ENCODE measurements around the gene CSAD.
"Not testable (repeated sequence)": the region's sequence is repeated elsewhere in the genome, so short reads cannot be mapped to it uniquely, and the experiment has no call there.

Gene CSAD

GRCh38 chr12:53211476-53212381, 31.0 kb upstream of the CSAD start:
- no peaks in the 10 kb centered on the region for H3K9me3 Mint-ChIP-seq
- peaks cover 81% of the 10 kb centered on the region for H3K4me1 Mint-ChIP-seq (ENCODE audit: low read depth)
- DNase-seq: no peak
- H3K27me3 Mint-ChIP-seq: no peaks in the 10 kb centered on the region
- peak overlapping the region; percentile 1 for H3K27ac Mint-ChIP-seq
- peaks cover 74% of the 10 kb centered on the region for H3K36me3 Mint-ChIP-seq (ENCODE audit: low read depth)
- H3K4me3 Mint-ChIP-seq: no peak overlapping the region

- no peaks in the 10 kb centered on the region for H3K27me3 Mint-ChIP-seq
Measured at GRCh38 chr12:53210843-53211242, 30.1 kb upstream of the CSAD start.

GRCh38 chr12:53208877-53209463, 28.2 kb upstream of the CSAD start:
- Mint-ChIP-seq H3K27me3 (no peaks in the 10 kb centered on the region), H3K9me3 (no peaks in the 10 kb centered on the region), H3K27ac (peak overlapping the region; percentile 86), H3K4me1 (ENCODE audit: low read depth) (peaks cover 85% of the 10 kb centered on the region), H3K4me3 (peak overlapping the region; percentile 64), H3K36me3 (ENCODE audit: low read depth) (peaks cover 66% of the 10 kb centered on the region)
- peak; percentile 58 for DNase-seq

More at GRCh38 chr12:53210843-53211242, 30.1 kb upstream of the CSAD start:
- Mint-ChIP-seq H3K4me1 (ENCODE audit: low read depth) (peaks cover 81% of the 10 kb centered on the region), H3K36me3 (ENCODE audit: low read depth) (peaks cover 75% of the 10 kb centered on the region), H3K9me3 (no peaks in the 10 kb centered on the region), H3K27ac (no peak overlapping the region), H3K4me3 (no peak overlapping the region)
- DNase-seq: no peak

- peak overlapping the region; percentile 64 for H3K4me3 Mint-ChIP-seq
- H3K4me1 Mint-ChIP-seq (ENCODE audit: low read depth): peaks cover 84% of the 10 kb centered on the region
- H3K9me3 Mint-ChIP-seq: no peaks in the 10 kb centered on the region
- peak overlapping the region; percentile 86 for H3K27ac Mint-ChIP-seq
- peaks cover 65% of the 10 kb centered on the region for H3K36me3 Mint-ChIP-seq (ENCODE audit: low read depth)
- H3K27me3 Mint-ChIP-seq: no peaks in the 10 kb centered on the region
- DNase-seq: no peak
Measured at GRCh38 chr12:53208435-53208834, 27.7 kb upstream of the CSAD start.

- Mint-ChIP-seq H3K9me3 (no peaks in the 10 kb centered on the region), H3K4me1 (ENCODE audit: low read depth) (peaks cover 85% of the 10 kb centered on the region), H3K27me3 (no peaks in the 10 kb centered on the region), H3K27ac (peak within 1 kb of the TSS; percentile 89), H3K36me3 (ENCODE audit: low read depth) (peaks cover 57% of the 10 kb centered on the region), H3K4me3 (peak within 1 kb of the TSS; percentile 90)
- peak; percentile 75 for DNase-seq
Measured at GRCh38 chr12:53207042-53207441, 26.3 kb upstream of the CSAD start, which contains the start of gene ITGB7. ITGB7 (minus strand) TSS chr12:53207251; CDS start chr12:53200443, 6,808 bp downstream.

- Mint-ChIP-seq H3K27ac (peak overlapping the region; percentile 89), H3K9me3 (no peaks in the 10 kb centered on the region), H3K4me1 (ENCODE audit: low read depth) (peaks cover 89% of the 10 kb centered on the region), H3K36me3 (ENCODE audit: low read depth) (peaks cover 54% of the 10 kb centered on the region), H3K4me3 (peak overlapping the region; percentile 90), H3K27me3 (no peaks in the 10 kb centered on the region)
- DNase-seq: peak; percentile 78
Measured at GRCh38 chr12:53205747-53206419, 25.2 kb upstream of the CSAD start.

- DNase-seq: no peak
- Mint-ChIP-seq H3K27me3 (no peaks in the 10 kb centered on the region), H3K9me3 (no peaks in the 10 kb centered on the region), H3K27ac (peak overlapping the region; percentile 89), H3K4me3 (peak overlapping the region; percentile 90), H3K36me3 (ENCODE audit: low read depth) (peaks cover 52% of the 10 kb centered on the region), H3K4me1 (ENCODE audit: low read depth) (peaks cover 91% of the 10 kb centered on the region)
Measured at GRCh38 chr12:53204351-53204750, 23.6 kb upstream of the CSAD start.

- H3K36me3 Mint-ChIP-seq (ENCODE audit: low read depth): peaks cover 60% of the 10 kb centered on the region
- H3K9me3 Mint-ChIP-seq, H3K4me3 Mint-ChIP-seq, H3K27me3 Mint-ChIP-seq: not testable (repeated sequence)
- H3K4me1 Mint-ChIP-seq (ENCODE audit: low read depth): peaks cover 90% of the 10 kb centered on the region
- H3K27ac Mint-ChIP-seq: peak overlapping the region; percentile 73
- DNase-seq: peak; percentile 25
Measured at GRCh38 chr12:53202316-53202715, 21.6 kb upstream of the CSAD start.

GRCh38 chr12:53201639-53202038, 20.9 kb upstream of the CSAD start:
- no peak for DNase-seq
- Mint-ChIP-seq H3K27me3 (no peaks in the 10 kb centered on the region), H3K27ac (peak overlapping the region; percentile 73), H3K36me3 (ENCODE audit: low read depth) (peaks cover 62% of the 10 kb centered on the region), H3K9me3 (no peaks in the 10 kb centered on the region), H3K4me1 (ENCODE audit: low read depth) (peaks cover 90% of the 10 kb centered on the region), H3K4me3 (peak overlapping the region; percentile 53)

GRCh38 chr12:53201177-53201541, 20.4 kb upstream of the CSAD start:
- Mint-ChIP-seq H3K36me3 (ENCODE audit: low read depth) (peaks cover 64% of the 10 kb centered on the region), H3K27ac (peak overlapping the region; percentile 87), H3K4me1 (ENCODE audit: low read depth) (peaks cover 87% of the 10 kb centered on the region), H3K9me3 (no peaks in the 10 kb centered on the region), H3K4me3 (peak overlapping the region; percentile 53), H3K27me3 (no peaks in the 10 kb centered on the region)
- no peak for DNase-seq

- peak; percentile 58 for DNase-seq
- H3K27ac Mint-ChIP-seq: peak overlapping the region; percentile 87
- H3K36me3 Mint-ChIP-seq (ENCODE audit: low read depth): peaks cover 68% of the 10 kb centered on the region
- H3K4me3 Mint-ChIP-seq: peak overlapping the region; percentile 53
- peaks cover 84% of the 10 kb centered on the region for H3K4me1 Mint-ChIP-seq (ENCODE audit: low read depth)
- no peaks in the 10 kb centered on the region for H3K9me3 Mint-ChIP-seq
- H3K27me3 Mint-ChIP-seq: no peaks in the 10 kb centered on the region
Measured at GRCh38 chr12:53200458-53201176, 19.9 kb upstream of the CSAD start.

GRCh38 chr12:53200107-53200457, 19.4 kb upstream of the CSAD start:
- Mint-ChIP-seq H3K4me1 (ENCODE audit: low read depth) (peaks cover 81% of the 10 kb centered on the region), H3K27ac (peak overlapping the region; percentile 87), H3K4me3 (peak overlapping the region; percentile 53), H3K27me3 (no peaks in the 10 kb centered on the region), H3K9me3 (no peaks in the 10 kb centered on the region), H3K36me3 (ENCODE audit: low read depth) (peaks cover 69% of the 10 kb centered on the region)
- no peak for DNase-seq

- Mint-ChIP-seq H3K4me3 (no peak overlapping the region), H3K4me1 (ENCODE audit: low read depth) (peaks cover 77% of the 10 kb centered on the region), H3K27me3 (no peaks in the 10 kb centered on the region), H3K27ac (peak overlapping the region; percentile 87), H3K36me3 (ENCODE audit: low read depth) (peaks cover 72% of the 10 kb centered on the region), H3K9me3 (no peaks in the 10 kb centered on the region)
- DNase-seq: peak; percentile 25
Measured at GRCh38 chr12:53199700-53200099, 19.0 kb upstream of the CSAD start.

- H3K36me3 Mint-ChIP-seq (ENCODE audit: low read depth): peaks cover 76% of the 10 kb centered on the region
- H3K4me1 Mint-ChIP-seq (ENCODE audit: low read depth): peaks cover 66% of the 10 kb centered on the region
- peak; percentile 53 for DNase-seq
- no peaks in the 10 kb centered on the region for H3K27me3 Mint-ChIP-seq
- peak overlapping the region; percentile 70 for H3K4me3 Mint-ChIP-seq
- H3K27ac Mint-ChIP-seq: peak overlapping the region; percentile 85
- no peaks in the 10 kb centered on the region for H3K9me3 Mint-ChIP-seq
Measured at GRCh38 chr12:53198486-53199110, 17.9 kb upstream of the CSAD start.

All from activated T-cell treated with anti-CD3 and anti-CD28 coated beads, Interleukin-2, amount 50 U/mL, for 24 hours (primary cell).